Kidney (tissue), 14 donors: ENCODE data around the gene TPRG1. TPM values are rescaled to one million over a fixed set of nuclear protein-coding genes. Genes with fewer than 3 reads are reported as not detected.

ENCODE experiments used
- DNase-seq, 5 donors: peaks; one replicate each; pipeline ENCODE4 v3.0.0-alpha.2; 2013 to 2020
- FAIRE-seq: peaks from 2 replicates; lab custom pipeline; 2012; peaks lifted over from hg19 to GRCh38; lab: Jason Lieb, UNC
- H3K27ac ChIP-seq, 2 donors: one replicate each; pipeline ENCODE4 v1.7.0; 2013; ENCODE audit warnings: low read depth in 2 of 2, low read length in 2 of 2, inconsistent platforms in 1 of 2
- H3K27me3 ChIP-seq: one replicate; pipeline ENCODE4 v1.7.1; 2013; ENCODE audit warnings: low read length, inconsistent platforms; ENCODE audit not compliant: control insufficient read depth, insufficient read depth
- H3K36me3 ChIP-seq, 3 donors: one replicate each; pipeline versions ENCODE4 v1.7.0 to v1.7.1; 2013; ENCODE audit warnings: low read length in 3 of 3, control low read depth in 1 of 3, inconsistent platforms in 1 of 3; ENCODE audit not compliant: insufficient read depth in 3 of 3, control insufficient read depth in 2 of 3
- H3K4me1 ChIP-seq, 3 donors: one replicate each; pipeline versions ENCODE4 v1.7.0 to v1.7.1; 2013; ENCODE audit warnings: low read length in 3 of 3, inconsistent platforms in 1 of 3, low read depth in 1 of 3; ENCODE audit not compliant: control insufficient read depth in 2 of 3, insufficient read depth in 2 of 3
- H3K4me3 ChIP-seq, 3 donors: one replicate each; pipeline versions ENCODE4 v1.7.0 to v1.8.1; 2013; ENCODE audit warnings: low read length in 3 of 3, control low read depth in 1 of 3, inconsistent platforms in 1 of 3
- H3K9ac ChIP-seq, 3 donors: one replicate each; pipeline versions ENCODE4 v1.7.0 to v1.7.1; 2013; ENCODE audit warnings: low read length in 3 of 3, control low read depth in 1 of 3, inconsistent platforms in 1 of 3
- H3K9me3 ChIP-seq, 3 donors: one replicate each; pipeline versions ENCODE4 v1.7.0 to v1.7.1; 2013; ENCODE audit warnings: low read length in 3 of 3, control low read depth in 1 of 3, inconsistent platforms in 1 of 3; ENCODE audit not compliant: control insufficient read depth in 2 of 3, insufficient read depth in 1 of 3
- intact Hi-C: fragments of 100-400 bp; cut with DNase I; formaldehyde crosslinking; loops from one replicate; pipeline ENCODE4 v1.11.1; 2022
- polyA plus RNA-seq: library from polyadenylated mRNA; stranded (reverse); fragments of 350-450 nt; fragmentation: Illumina TruSeq; extraction: RNeasy Lipid Tissue Mini Kit (QIAGEN cat#74804); gene quantifications from one replicate; pipeline ENCODE4 v1.2.3, GENCODE V29; 2014; ENCODE audit warnings: low read depth, low replicate concordance; ENCODE audit not compliant: insufficient read depth
- total RNA-seq: library from RNA; stranded (reverse); fragmentation: NEBNext Ultra II Directional; extraction: Animal tissue kit (Norgen Biotek cat#: 25700); gene quantifications from one replicate; pipeline ENCODE4 v1.2.1, GENCODE V29; 2021
- TF ChIP-seq, protein P1 (sequence below): IDR thresholded peaks from 3 replicates; pipeline ENCODE4 v1.5.1; 2012; ENCODE audit warnings: mild to moderate bottlenecking, moderate library complexity, borderline replicate concordance; ENCODE audit not compliant: insufficient read depth; ENCODE audit errors: extremely low read depth
- donor health status: control.
- donor health status: control.
- donor health status: control.
- donor health status: control.
- donor health status: control.
- donor health status: DM: yes; HTN: yes; CAD: no.
- donor health status: Normal renal cell carcinoma (clear cell type).

TPRG1 gene
- total and polyA plus RNA-seq, 2 donors from 2014 or later: 0.37 to 2.7 TPM

DNA sequence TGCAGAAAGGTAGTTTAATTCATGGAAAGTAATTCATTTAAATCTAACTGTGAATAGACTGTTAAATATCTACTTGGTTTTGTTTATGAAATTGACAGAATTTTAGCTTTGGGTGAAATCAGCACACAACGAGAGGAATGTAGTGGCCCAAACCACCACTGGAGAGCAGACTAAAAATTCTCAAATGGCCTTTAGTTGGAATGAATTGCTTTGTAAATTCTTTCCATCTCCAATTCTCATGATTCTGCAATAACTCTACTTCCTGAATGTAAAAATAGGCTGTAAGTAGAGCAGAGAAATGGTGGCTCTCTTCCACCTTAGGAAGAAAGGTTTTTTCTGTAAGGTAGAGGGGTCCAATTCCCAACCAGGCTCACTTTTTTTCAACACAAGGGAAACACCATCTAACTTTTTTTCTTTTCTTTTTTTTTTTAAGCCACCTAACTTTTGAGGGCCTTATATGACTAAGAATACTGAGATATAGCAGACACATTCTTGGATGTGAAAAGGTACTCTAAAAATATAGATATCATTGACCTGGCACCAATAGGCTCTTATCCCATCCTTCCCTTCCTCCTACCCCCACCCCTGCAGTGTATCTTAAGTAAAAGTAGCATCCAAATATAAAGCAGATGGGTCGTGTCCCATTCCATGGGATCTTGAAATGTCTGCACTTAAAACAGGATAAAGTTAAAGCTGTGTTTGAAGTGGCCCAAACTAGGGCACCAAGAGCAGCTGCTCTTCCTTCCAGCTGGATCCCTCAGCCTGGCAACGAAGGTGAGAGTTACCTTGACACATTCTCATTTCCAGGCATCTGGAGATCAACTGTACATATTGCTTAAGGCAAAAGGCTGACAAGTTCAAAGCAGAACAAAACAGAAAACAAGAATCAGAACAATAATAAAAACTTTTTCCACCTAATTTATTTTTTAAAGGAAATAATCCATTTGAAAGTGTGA, 194.1 kb downstream of the TPRG1 start:
- FAIRE-seq: peak; percentile 29
- intact Hi-C loops: no loop called here

DNA sequence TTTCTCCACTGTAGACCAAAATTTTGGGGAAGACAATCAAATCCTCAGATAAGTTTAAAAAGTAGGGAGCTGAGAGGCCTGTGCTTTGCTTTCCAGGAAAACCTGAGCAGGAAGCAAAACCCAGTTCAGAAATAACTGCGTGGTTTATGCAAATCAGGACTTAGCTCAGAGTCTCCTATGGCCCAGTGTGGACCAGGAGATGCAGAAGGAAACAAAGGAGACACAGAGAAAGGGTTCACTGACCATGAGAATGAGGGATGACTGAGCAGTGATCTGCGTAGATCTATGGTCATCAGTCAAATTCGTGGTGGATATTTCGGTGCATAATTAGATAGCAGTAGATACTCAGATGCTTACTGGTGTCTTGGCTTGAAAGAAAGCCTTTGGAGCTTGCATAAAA, 196.6 kb downstream of the TPRG1 start:
- no peak for FAIRE-seq
- H3K36me3 ChIP-seq: no peaks in the 10 kb centered on the region
- no peak overlapping the region for H3K27ac ChIP-seq
- no peaks in the 10 kb centered on the region for H3K27me3 ChIP-seq
- TF ChIP-seq, protein P1, sequence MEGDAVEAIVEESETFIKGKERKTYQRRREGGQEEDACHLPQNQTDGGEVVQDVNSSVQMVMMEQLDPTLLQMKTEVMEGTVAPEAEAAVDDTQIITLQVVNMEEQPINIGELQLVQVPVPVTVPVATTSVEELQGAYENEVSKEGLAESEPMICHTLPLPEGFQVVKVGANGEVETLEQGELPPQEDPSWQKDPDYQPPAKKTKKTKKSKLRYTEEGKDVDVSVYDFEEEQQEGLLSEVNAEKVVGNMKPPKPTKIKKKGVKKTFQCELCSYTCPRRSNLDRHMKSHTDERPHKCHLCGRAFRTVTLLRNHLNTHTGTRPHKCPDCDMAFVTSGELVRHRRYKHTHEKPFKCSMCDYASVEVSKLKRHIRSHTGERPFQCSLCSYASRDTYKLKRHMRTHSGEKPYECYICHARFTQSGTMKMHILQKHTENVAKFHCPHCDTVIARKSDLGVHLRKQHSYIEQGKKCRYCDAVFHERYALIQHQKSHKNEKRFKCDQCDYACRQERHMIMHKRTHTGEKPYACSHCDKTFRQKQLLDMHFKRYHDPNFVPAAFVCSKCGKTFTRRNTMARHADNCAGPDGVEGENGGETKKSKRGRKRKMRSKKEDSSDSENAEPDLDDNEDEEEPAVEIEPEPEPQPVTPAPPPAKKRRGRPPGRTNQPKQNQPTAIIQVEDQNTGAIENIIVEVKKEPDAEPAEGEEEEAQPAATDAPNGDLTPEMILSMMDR: no peak
- H3K9me3 ChIP-seq: no peaks in the 10 kb centered on the region
- intact Hi-C loops: no loop called here
- no peak overlapping the region for H3K4me3 ChIP-seq
- DNase-seq: no peak
- no peak overlapping the region for H3K9ac ChIP-seq
- H3K4me1 ChIP-seq: no peaks in the 10 kb centered on the region

More for the DNA sequence above, 194.1 kb downstream of the TPRG1 start:
- DNase-seq: no peak
- Histone ChIP-seq H3K27ac (no peak overlapping the region), H3K9me3 (no peaks in the 10 kb centered on the region), H3K9ac (no peak overlapping the region), H3K36me3 (no peaks in the 10 kb centered on the region), H3K27me3 (no peaks in the 10 kb centered on the region), H3K4me3 (no peak overlapping the region), H3K4me1 (no peaks in the 10 kb centered on the region)
- TF ChIP-seq, protein P1: no peak

DNA sequence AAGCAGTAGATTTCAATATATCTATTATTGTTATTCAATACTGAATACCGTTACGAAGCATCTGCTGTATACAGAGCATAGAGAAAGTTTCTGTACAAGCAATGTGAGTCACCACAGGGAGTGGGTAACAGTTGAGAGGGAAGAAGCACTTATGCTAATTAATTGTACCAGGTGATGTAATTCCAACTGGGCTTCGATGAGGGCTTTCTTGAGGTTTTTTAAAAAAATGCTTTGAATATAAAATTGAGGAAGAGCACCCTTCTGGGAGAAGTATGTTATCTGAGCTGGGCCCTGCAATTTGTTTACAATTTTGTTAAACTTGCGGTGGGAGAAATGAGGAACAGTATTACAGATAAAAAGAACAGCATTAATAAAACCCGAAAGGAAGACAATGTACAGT, 197.9 kb downstream of the TPRG1 start:
- FAIRE-seq (no peak), DNase-seq (no peak)
- H3K4me1 ChIP-seq: no peaks in the 10 kb centered on the region
- no peaks in the 10 kb centered on the region for H3K36me3 ChIP-seq
- TF ChIP-seq, protein P1: no peak
- no peak overlapping the region for H3K4me3 ChIP-seq
- no peak overlapping the region for H3K27ac ChIP-seq
- no peaks in the 10 kb centered on the region for H3K9me3 ChIP-seq
- intact Hi-C loops: no loop called here
- no peak overlapping the region for H3K9ac ChIP-seq
- H3K27me3 ChIP-seq: no peaks in the 10 kb centered on the region
